HepG2 (cell line): ENCODE measurements around the gene FAP. TPM values are rescaled to one million over a fixed set of nuclear protein-coding genes. Genes with fewer than 3 reads are reported as not detected.

Experiments used
- HNF1B ChIP-seq: sonication (generic); formaldehyde crosslinking; IDR thresholded peaks from 2 replicates; pipeline ENCODE4 v1.5.1; 2020; ENCODE audit warnings: mild to moderate bottlenecking, moderate library complexity, missing genetic modification reagents
- ISL2 ChIP-seq: sonication (generic); formaldehyde crosslinking; IDR thresholded peaks from 2 replicates; pipeline ENCODE4 v1.5.0; 2020; ENCODE audit warnings: missing genetic modification reagents
- RAD21 ChIP-seq: fragments of 450-650 bp; formaldehyde crosslinking; IDR thresholded peaks from 2 replicates; pipeline ENCODE4 v1.5.0; 2020; ENCODE audit warnings: mild to moderate bottlenecking
- RFX1 ChIP-seq: fragments of 450-650 bp; IDR thresholded peaks from 2 replicates; pipeline ENCODE4 v1.6.1; 2017
- ZFX ChIP-seq: sonication (generic); formaldehyde crosslinking; IDR thresholded peaks from 2 replicates; pipeline ENCODE4 v1.4.0; 2020; ENCODE audit warnings: mild to moderate bottlenecking, low read depth, missing genetic modification reagents, moderate library complexity
- ZNF343 ChIP-seq: sonication (generic); formaldehyde crosslinking; IDR thresholded peaks from 2 replicates; pipeline ENCODE4 v1.4.0; 2020; ENCODE audit warnings: mild to moderate bottlenecking, missing genetic modification reagents
- ZNF501 ChIP-seq: sonication (generic); formaldehyde crosslinking; IDR thresholded peaks from 2 replicates; pipeline ENCODE4 v1.5.1; 2020; ENCODE audit warnings: mild to moderate bottlenecking, moderate library complexity, missing genetic modification reagents
- ZNF687 ChIP-seq: sonication (generic); formaldehyde crosslinking; IDR thresholded peaks from 2 replicates; pipeline ENCODE4 v1.5.1; 2020; ENCODE audit warnings: mild to moderate bottlenecking, missing genetic modification reagents, moderate library complexity
- ZSCAN9 ChIP-seq: IDR thresholded peaks from 2 replicates; pipeline ENCODE4 v1.6.1; 2016; ENCODE audit warnings: borderline replicate concordance
- polyA plus RNA-seq, 8 experiments: library from polyadenylated mRNA; depleted of rRNA in 3 of 8; stranded (reverse) in 7 of 8; unstranded in 1 of 8; fragments of >200 nt; fragmentation: Illumina TruSeq in 4 of 8; extraction: Trizol in 4 of 8; gene quantifications; 2 replicates each; pipeline versions ENCODE4 v1.2.1 to v1.2.3, GENCODE V29; 2011 to 2016; ENCODE audit warnings: low read depth in 4 of 8, missing spikeins in 1 of 8, mixed read lengths in 1 of 8; ENCODE audit not compliant: insufficient read depth in 1 of 8
- total RNA-seq, 5 experiments: library from RNA; depleted of rRNA; stranded (reverse); fragments of >200 nt; fragmentation: Illumina TruSeq; extraction: Trizol; gene quantifications; 2 replicates each; pipeline ENCODE4 v1.2.3, GENCODE V29; 2016; ENCODE audit warnings: low read depth in 1 of 5

Gene FAP
- total and polyA plus RNA-seq, 2 of the 13 experiments (the other 11 are each of a cell fraction or from before 2014, with no cell fraction given) = not detected

GRCh38 chr2:162221064-162221463 lies 22.2 kb downstream of the FAP start (continued):
- TF ChIP-seq ZNF687 (CRISPR knock-in tag) (peak; percentile 27; the same call in 1 of the 2 replicates), RAD21 (CRISPR knock-in tag) (peak; percentile 74), ZNF501 (CRISPR knock-in tag) (peak; percentile 46; the same call in 1 of the 2 replicates), ISL2 (CRISPR knock-in tag) (no peak), RFX1 (no peak), HNF1B (peak; percentile 54; the same call in 1 of the 2 replicates), ZFX (CRISPR knock-in tag) (peak; percentile 45), ZSCAN9 (CRISPR knock-in tag) (peak; percentile 17; the same call in 1 of the 2 replicates), ZNF343 (CRISPR knock-in tag) (0 out of 2 replicates have a peak, but pooled peaks have one; percentile 31)
